Smooth muscle cell (in vitro differentiated cells): ENCODE measurements around the gene SIRT5. TPM values are rescaled to one million over a fixed set of nuclear protein-coding genes. Genes with fewer than 3 reads are reported as not detected.

Source experiments
- DNase-seq: peaks from one replicate; lab custom pipeline; 2025; ENCODE audit not compliant: unreplicated experiment; lab: John Stamatoyannopoulos, UW
- H2AFZ ChIP-seq: fragments of 200-600 bp; sonication (generic); 2 replicates; pipeline ENCODE4 v1.6.0; 2016; ENCODE audit warnings: antibody characterized with exemption, low read depth, mild to moderate bottlenecking
- H3F3A ChIP-seq: fragments of 200-600 bp; sonication (generic); 2 replicates; pipeline ENCODE4 v1.6.0; 2017; ENCODE audit warnings: antibody characterized with exemption, low read depth
- H3K27ac ChIP-seq: fragments of 200-600 bp; sonication (generic); 2 replicates; pipeline ENCODE4 v1.5.1; 2016; ENCODE audit warnings: low read depth, mild to moderate bottlenecking
- H3K27me3 ChIP-seq: fragments of 200-600 bp; sonication (generic); 2 replicates; pipeline ENCODE4 v1.6.1; 2016; ENCODE audit warnings: low read depth, mild to moderate bottlenecking
- H3K36me3 ChIP-seq: fragments of 200-600 bp; sonication (generic); 2 replicates; pipeline ENCODE4 v1.5.1; 2016; ENCODE audit warnings: low read depth
- H3K4me1 ChIP-seq: fragments of 200-600 bp; sonication (generic); 2 replicates; pipeline ENCODE4 v1.5.1; 2016; ENCODE audit warnings: low read depth
- H3K4me2 ChIP-seq: fragments of 200-600 bp; sonication (generic); 2 replicates; pipeline ENCODE4 v1.6.0; 2016; ENCODE audit warnings: mild to moderate bottlenecking
- H3K4me3 ChIP-seq: fragments of 200-600 bp; sonication (generic); 2 replicates; pipeline ENCODE4 v1.5.1; 2016; ENCODE audit warnings: mild to moderate bottlenecking
- H3K79me2 ChIP-seq: fragments of 200-600 bp; sonication (generic); 2 replicates; pipeline ENCODE4 v1.6.0; 2016; ENCODE audit warnings: low read depth, mild to moderate bottlenecking
- H3K9ac ChIP-seq: fragments of 200-600 bp; sonication (generic); 2 replicates; pipeline ENCODE4 v1.6.0; 2016; ENCODE audit warnings: low read depth
- H3K9me3 ChIP-seq: fragments of 200-600 bp; sonication (generic); replicated peaks from 2 replicates; pipeline ENCODE4 v1.5.1; 2016; ENCODE audit warnings: low read depth
- H4K20me1 ChIP-seq: fragments of 200-600 bp; sonication (generic); 2 replicates; pipeline ENCODE4 v1.6.0; 2016; ENCODE audit warnings: low read depth
- CTCF ChIP-seq: fragments of 200-600 bp; sonication (generic); IDR thresholded peaks from 2 replicates; pipeline ENCODE4 v1.5.1; 2017; ENCODE audit warnings: borderline replicate concordance, mild to moderate bottlenecking, antibody characterized with exemption; ENCODE audit not compliant: insufficient read depth, poor library complexity, severe bottlenecking
- WGBS: methylation state at CpG from one replicate; pipeline ENCODE4 v1.1.7; 2016; ENCODE audit warnings: low lambda C conversion rate; 5-methylcytosine and 5-hydroxymethylcytosine counted together
- polyA plus RNA-seq: library from polyadenylated mRNA; unstranded; fragments of >200 nt; fragmentation: Nextera tagmentation; extraction: Ambion mirVana; gene quantifications from 2 replicates; pipeline ENCODE4 v1.2.1, GENCODE V29; 2016
- total RNA-seq: library from RNA; depleted of rRNA; stranded (reverse); fragments of >200 nt; gene quantifications from 2 replicates; pipeline ENCODE4 v1.2.3, GENCODE V29; 2014

The SIRT5 gene
- total and polyA plus RNA-seq, 2 experiments from 2014 or later = 5.2 to 5.5 TPM

DNA sequence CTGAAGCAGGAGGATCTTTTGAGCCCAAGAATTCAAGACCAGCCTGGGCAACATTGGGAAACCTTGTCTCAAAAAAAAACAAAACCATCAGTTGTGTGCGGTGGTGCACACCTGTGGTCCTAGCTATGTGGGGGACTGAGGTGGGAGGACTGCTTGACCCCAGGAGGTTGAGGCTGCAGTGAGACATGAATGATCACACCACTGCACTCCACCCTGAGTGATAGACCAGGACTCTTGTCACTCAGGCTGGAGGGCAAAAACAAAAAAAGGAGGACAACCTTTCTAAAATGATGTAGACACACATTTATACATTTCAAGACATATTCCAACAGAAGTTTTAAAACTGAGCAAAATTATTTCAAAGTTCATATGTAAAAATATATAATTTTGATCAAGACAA, 85.9 kb downstream of the SIRT5 start:
- Histone ChIP-seq H3K27me3 (no peaks in the 10 kb centered on the region), H3K9me3 (no peaks in the 10 kb centered on the region), H3F3A (no peaks in the 10 kb centered on the region), H3K36me3 (no peaks in the 10 kb centered on the region), H2AFZ (no peak overlapping the region), H4K20me1 (peaks cover 87% of the 10 kb centered on the region), H3K27ac (no peak overlapping the region), H3K79me2 (peaks cover 91% of the 10 kb centered on the region), H3K9ac (no peak overlapping the region), H3K4me1 (peaks cover 20% of the 10 kb centered on the region), H3K4me2 (no peak overlapping the region), H3K4me3 (no peak overlapping the region)
- no peak for DNase-seq
- 100% methylated on average over 1 of the region's 1 CpG for WGBS
- TF ChIP-seq CTCF = no peak

- Histone ChIP-seq H3K36me3 (no peaks in the 10 kb centered on the region), H4K20me1 (peaks cover 93% of the 10 kb centered on the region), H3F3A (no peaks in the 10 kb centered on the region), H3K4me3 (no peak overlapping the region), H3K27me3 (no peaks in the 10 kb centered on the region), H3K4me2 (no peak overlapping the region), H3K4me1 (peaks cover 24% of the 10 kb centered on the region), H3K27ac (no peak overlapping the region), H3K79me2 (peaks cover 94% of the 10 kb centered on the region), H2AFZ (no peak overlapping the region), H3K9me3 (no peaks in the 10 kb centered on the region), H3K9ac (no peak overlapping the region)
- TF ChIP-seq CTCF = no peak
- no peak for DNase-seq
- 100% methylated on average over 1 of the region's 1 CpG for WGBS
Observed at GRCh38 chr6:13660893-13661292, 86.5 kb downstream of the SIRT5 start.

- Histone ChIP-seq H2AFZ (no peak overlapping the region), H3K4me2 (no peak overlapping the region), H3K9ac (no peak overlapping the region), H3K27ac (no peak overlapping the region), H3K27me3 (no peaks in the 10 kb centered on the region), H4K20me1 (peaks cover 97% of the 10 kb centered on the region), H3K36me3 (no peaks in the 10 kb centered on the region), H3K4me3 (no peak overlapping the region), H3K9me3 (no peaks in the 10 kb centered on the region), H3K79me2 (peaks cover 94% of the 10 kb centered on the region), H3K4me1 (peaks cover 24% of the 10 kb centered on the region), H3F3A (no peaks in the 10 kb centered on the region)
- WGBS = 85% methylated on average over 2 of the region's 2 CpGs
- no peak for DNase-seq
- TF ChIP-seq CTCF = no peak
Observed at GRCh38 chr6:13661647-13662046, 87.2 kb downstream of the SIRT5 start.

GRCh38 chr6:13662651-13663334, 88.4 kb downstream of the SIRT5 start:
- no peak for TF ChIP-seq CTCF
- Histone ChIP-seq H3K9me3 (no peaks in the 10 kb centered on the region), H3K36me3 (no peaks in the 10 kb centered on the region), H3K79me2 (peaks cover 98% of the 10 kb centered on the region), H3K4me3 (no peak overlapping the region), H4K20me1 (peaks cover 98% of the 10 kb centered on the region), H3K27ac (no peak overlapping the region), H2AFZ (no peak overlapping the region), H3K9ac (no peak overlapping the region), H3K4me2 (no peak overlapping the region), H3K27me3 (no peaks in the 10 kb centered on the region), H3F3A (no peaks in the 10 kb centered on the region), H3K4me1 (peaks cover 24% of the 10 kb centered on the region)
- no peak for DNase-seq
- WGBS = 90% methylated on average over 3 of the region's 3 CpGs
